Ishikawa (cell line): Measurements from ENCODE around the gene COL9A1.

Experiments used
- CEBPB ChIP-seq: IDR thresholded peaks from 2 replicates; pipeline ENCODE4 v1.6.1; 2012
- CREB1 ChIP-seq: IDR thresholded peaks from 2 replicates; pipeline ENCODE4 v1.6.1; 2012; ENCODE audit warnings: low read depth
- EGR1 ChIP-seq: IDR thresholded peaks from 2 replicates; pipeline ENCODE4 v1.6.1; 2012
- EP300 ChIP-seq: IDR thresholded peaks from 2 replicates; pipeline ENCODE4 v1.6.1; 2012; ENCODE audit warnings: borderline replicate concordance
- FOXM1 ChIP-seq: IDR thresholded peaks from 2 replicates; pipeline ENCODE4 v1.6.1; 2012; ENCODE audit warnings: low read depth, borderline replicate concordance
- MAX ChIP-seq: IDR thresholded peaks from 2 replicates; pipeline ENCODE4 v1.6.1; 2012
- NFIC ChIP-seq: IDR thresholded peaks from 2 replicates; pipeline ENCODE4 v1.6.1; 2012
- RAD21 ChIP-seq: IDR thresholded peaks from 2 replicates; pipeline ENCODE4 v1.6.1; 2012; ENCODE audit warnings: low read depth
- REST ChIP-seq: IDR thresholded peaks from 2 replicates; pipeline ENCODE4 v1.6.1; 2012; ENCODE audit warnings: low read depth, mild to moderate bottlenecking
- TAF1 ChIP-seq: IDR thresholded peaks from 2 replicates; pipeline ENCODE4 v1.6.1; 2012; ENCODE audit warnings: low read depth, mild to moderate bottlenecking
- TCF12 ChIP-seq: IDR thresholded peaks from 2 replicates; pipeline ENCODE4 v1.6.1; 2012; ENCODE audit warnings: low read depth
- TEAD4 ChIP-seq: IDR thresholded peaks from 2 replicates; pipeline ENCODE4 v1.6.1; 2012
- USF1 ChIP-seq: IDR thresholded peaks from 2 replicates; pipeline ENCODE4 v1.6.1; 2012
- YY1 ChIP-seq: IDR thresholded peaks from 2 replicates; pipeline ENCODE4 v1.6.1; 2012; ENCODE audit warnings: low read depth
- ZBTB7A ChIP-seq: IDR thresholded peaks from 2 replicates; pipeline ENCODE4 v1.6.1; 2012; ENCODE audit warnings: low read depth

Gene COL9A1

DNA sequence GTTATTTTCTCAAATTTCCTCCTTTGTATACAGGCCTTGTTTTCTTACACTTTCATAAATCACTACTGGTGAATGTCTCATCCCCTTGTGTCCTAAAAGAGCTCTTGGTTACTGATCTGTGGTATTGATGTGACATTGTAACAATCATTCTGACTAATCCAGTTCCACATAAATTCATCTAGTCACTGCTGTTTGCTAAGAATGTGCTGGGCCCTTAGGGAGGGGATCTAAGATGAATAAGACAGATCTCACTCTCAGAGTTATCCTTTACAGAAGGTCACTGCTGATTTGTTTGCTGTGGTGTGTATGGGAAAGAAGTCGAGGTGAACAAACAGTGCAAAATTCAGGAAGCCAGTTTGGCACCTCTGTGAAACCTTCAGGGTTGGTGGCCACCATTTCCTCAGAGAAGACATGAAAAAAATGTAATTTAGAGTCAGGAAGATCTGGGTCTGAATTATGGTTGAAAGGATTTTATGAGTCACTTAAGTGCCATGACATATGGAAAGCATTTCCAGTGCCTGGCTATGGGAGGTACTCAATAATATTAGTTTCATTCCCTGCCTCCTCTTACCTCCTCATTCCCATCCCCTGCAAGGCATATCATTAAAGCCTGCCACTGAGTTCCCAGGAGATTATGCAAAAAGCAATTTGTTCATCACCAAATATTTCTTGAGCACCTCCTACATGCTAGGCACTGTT is 121.8 kb downstream of the COL9A1 start:
- TF ChIP-seq FOXM1 = no peak
- no peak for TF ChIP-seq NFIC
- TF ChIP-seq EGR1 = no peak
- no peak for TF ChIP-seq YY1
- no peak for TF ChIP-seq MAX
- no peak for TF ChIP-seq ZBTB7A

GRCh38 chr6:70180183-70180900 is 122.5 kb downstream of the COL9A1 start:
- TF ChIP-seq REST = no peak

DNA sequence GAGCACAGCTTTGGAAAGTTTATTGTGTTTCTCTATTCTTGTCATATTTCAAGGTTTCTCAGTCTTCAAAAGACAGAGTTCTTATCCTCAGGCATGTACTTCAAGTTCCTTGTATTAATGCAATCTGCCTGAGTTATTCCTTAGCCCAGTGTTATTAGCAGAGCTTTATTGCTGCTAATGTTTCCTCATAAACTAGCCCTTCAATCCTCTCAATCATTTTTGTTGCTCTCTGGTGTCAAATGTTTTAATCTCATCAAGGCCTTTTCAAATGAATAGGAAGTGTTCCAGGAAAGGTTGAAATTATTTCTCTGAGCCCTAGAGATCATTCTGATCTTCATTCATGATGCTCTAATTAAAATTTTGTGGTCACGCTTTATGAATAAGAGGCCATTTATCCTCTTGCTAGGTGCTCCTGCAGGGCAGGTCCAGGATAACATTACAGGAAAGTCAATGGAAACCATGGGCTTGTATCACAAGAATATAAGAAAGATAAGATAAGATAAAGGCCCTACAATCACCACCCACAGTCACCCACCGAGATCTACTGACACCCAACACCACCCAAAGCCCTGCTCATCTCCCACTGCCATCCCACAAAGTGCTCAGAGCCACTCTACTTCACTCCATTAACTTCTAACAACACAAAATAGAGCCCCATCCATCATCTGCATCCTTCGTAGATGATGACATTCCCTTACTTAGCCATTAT is 125.9 kb downstream of the COL9A1 start:
- TF ChIP-seq CEBPB (no peak), MAX (no peak), TEAD4 (no peak), TAF1 (no peak), ZBTB7A (no peak), EP300 (no peak), NFIC (no peak), YY1 (no peak), CREB1 (no peak), EGR1 (no peak), USF1 (no peak), TCF12 (no peak), REST (no peak), FOXM1 (no peak)

- TF ChIP-seq TAF1 (no peak), CEBPB (no peak), NFIC (no peak), EP300 (no peak), YY1 (no peak), MAX (no peak), FOXM1 (no peak), RAD21 (no peak), TEAD4 (no peak), USF1 (no peak)
These were observed 127.1 kb downstream of the COL9A1 start for GRCh38 chr6:70175770-70176169.

DNA sequence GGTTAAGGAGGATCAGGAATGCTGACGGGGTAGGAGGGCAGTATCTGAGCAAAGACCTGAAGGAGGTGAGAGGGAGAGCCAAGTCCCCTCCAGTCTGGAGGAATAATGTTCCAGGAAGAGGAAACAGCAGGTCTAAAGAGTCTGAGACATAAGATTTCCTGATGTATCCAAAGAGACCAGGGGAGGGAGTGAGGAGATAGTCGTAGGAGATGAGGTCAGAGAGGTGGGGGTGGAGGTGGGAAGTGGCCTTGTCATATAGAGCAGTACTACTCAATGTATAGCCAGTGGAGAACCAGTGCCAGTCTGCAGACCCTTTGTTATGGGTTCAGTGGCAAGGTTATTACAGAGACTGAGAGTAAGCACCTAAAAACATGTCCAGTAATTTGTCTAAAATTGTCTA is 130.6 kb downstream of the COL9A1 start:
- no peak for TF ChIP-seq REST
- TF ChIP-seq CEBPB = no peak
